Esophagus squamous epithelium (tissue), 5 donors: Measurements from ENCODE around the gene PSMG4. TPM values are rescaled to one million over a fixed set of nuclear protein-coding genes. Genes with fewer than 3 reads are reported as not detected.

Experiments used
- DNase-seq: peaks from one replicate; lab custom pipeline; 2025; lab: John Stamatoyannopoulos, UW
- H3K27ac ChIP-seq, 4 donors: fragments of 200-600 bp; sonication (generic); one replicate each; pipeline ENCODE4 v1.5.1; 2016 to 2019; ENCODE audit warnings: mild to moderate bottlenecking in 1 of 4
- H3K27me3 ChIP-seq, 4 donors: fragments of 200-600 bp; sonication (generic); 1 replicate in 3 of 4; 2 replicates in 1 of 4; pipeline versions ENCODE4 v1.5.1 to v1.6.0; 2017 to 2021; ENCODE audit warnings: antibody characterized with exemption in 1 of 4
- H3K36me3 ChIP-seq, 3 donors: fragments of 200-600 bp; sonication (generic); one replicate each; pipeline ENCODE4 v1.5.1; 2016 to 2019
- H3K4me1 ChIP-seq, 3 donors: fragments of 200-600 bp; sonication (generic); one replicate each; pipeline ENCODE4 v1.5.1; 2017 to 2019
- H3K4me3 ChIP-seq, 4 donors: fragments of 200-600 bp; sonication (generic); 1 replicate in 3 of 4; 2 replicates in 1 of 4; pipeline ENCODE4 v1.5.1; 2016 to 2019; ENCODE audit warnings: mild to moderate bottlenecking in 2 of 4, moderate library complexity in 1 of 4
- H3K9me3 ChIP-seq, 3 donors: fragments of 200-600 bp; sonication (generic); one replicate each; pipeline ENCODE4 v1.5.1; 2016 to 2019
- POLR2A ChIP-seq, 4 donors: fragments of 450-650 bp; IDR thresholded peaks; one replicate each; pipeline ENCODE4 v1.6.1; 2017; ENCODE audit warnings: antibody characterized with exemption in 4 of 4, mild to moderate bottlenecking in 4 of 4, moderate library complexity in 3 of 4
- WGBS, 2 donors: methylation state at CpG; one replicate each; pipeline ENCODE4 v1.1.5; 2018; 5-methylcytosine and 5-hydroxymethylcytosine counted together
- intact Hi-C: fragments of 100-400 bp; cut with DNase I; formaldehyde crosslinking; loops from one replicate; pipeline ENCODE4 v1.15.0; 2022
- total RNA-seq, 4 donors: library from RNA; depleted of rRNA; stranded (reverse); fragments of >200 nt; gene quantifications; one replicate each; pipeline ENCODE4 v1.1.0, GENCODE V29; 2016
- TF ChIP-seq, protein P1 (sequence below), 6 experiments: fragments of 450-650 bp in 4 of 6; fragments of 200-600 bp in 2 of 6; sonication (generic) in 2 of 6; IDR thresholded peaks; one replicate each; pipeline ENCODE4 v1.5.1; 2016 to 2019; ENCODE audit warnings: antibody characterized with exemption in 6 of 6, mild to moderate bottlenecking in 4 of 6, moderate library complexity in 4 of 6
- donor health status: DM: yes; HTN: yes; CAD: no.

Gene PSMG4
- total RNA-seq, 4 donors from 2014 or later = 9.4 to 36.0 (median 14.9) TPM

DNA sequence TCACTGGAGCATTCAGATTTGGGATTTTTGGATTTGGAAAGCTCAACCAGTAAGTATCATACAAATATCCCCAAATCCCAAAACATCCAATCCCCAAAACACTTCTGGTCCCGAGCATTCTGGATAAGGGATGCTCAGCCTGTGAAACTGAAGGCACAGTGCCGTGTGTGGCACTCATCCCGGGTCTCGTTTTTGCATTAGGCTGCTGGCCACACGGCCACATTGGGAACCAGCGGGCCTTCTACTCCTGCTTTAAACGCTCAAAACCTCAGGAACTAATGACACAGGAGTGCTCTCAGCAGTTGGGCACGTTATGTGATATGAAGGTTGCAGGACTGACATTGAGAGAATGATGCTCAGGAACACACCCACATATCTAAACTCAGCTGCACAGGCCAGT, 35.6 kb downstream of the PSMG4 start:
- intact Hi-C loops = no loop called here
- peaks cover 0 to 90% (median 0%) of the 10 kb centered on the region in 3 donors for H3K36me3 ChIP-seq
- no peak for DNase-seq

DNA sequence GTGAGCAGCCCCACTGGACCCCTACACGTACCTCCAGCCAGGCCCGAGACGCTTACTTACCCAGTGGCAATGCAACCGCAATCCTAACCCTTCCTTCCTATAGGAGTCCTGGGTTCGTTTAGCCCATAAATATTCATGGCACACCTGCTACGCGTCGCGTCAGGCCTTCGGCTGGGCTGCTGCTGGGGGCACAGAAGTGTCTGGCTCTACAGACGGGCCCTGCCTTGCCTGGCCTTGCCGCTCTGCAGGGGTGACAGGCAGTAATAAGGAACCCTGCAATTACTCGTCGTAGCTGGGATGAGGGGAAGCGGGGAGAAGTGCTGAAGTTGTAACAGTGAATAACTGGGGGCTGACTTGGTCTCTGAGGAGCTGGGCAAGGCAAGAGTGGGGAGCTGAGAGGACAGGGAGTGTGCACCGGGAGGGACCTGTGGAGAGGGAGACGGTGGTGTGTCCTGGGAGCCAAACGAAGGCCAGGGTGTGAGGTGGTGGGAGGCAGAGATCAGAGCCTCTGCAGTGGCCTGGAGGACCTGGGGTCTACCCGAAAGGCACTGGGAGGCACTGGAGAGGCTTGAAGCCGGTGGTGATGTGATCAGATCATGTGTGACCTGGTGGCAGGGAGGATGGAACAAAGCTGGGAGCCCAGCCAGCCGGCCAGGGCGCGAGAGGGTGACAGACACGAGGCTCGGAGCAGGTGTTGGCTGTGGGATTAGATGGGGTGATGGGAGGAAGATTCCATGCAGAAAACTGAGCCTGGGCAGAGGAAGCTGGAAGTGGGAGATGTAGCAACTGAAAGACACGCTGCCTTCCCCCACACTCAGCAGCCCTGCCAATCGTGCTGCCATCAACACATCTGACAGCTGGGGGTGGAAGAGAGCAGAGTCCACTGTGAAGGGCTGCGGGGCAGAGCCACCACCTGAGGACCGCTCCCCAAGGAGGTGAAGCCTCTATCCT, 36.4 kb downstream of the PSMG4 start:
- intact Hi-C loops = no loop called here

More for the DNA sequence above, 35.6 kb downstream of the PSMG4 start:
- no peak for TF ChIP-seq POLR2A (IDR thresholded peaks at IDR 0.05)
- TF ChIP-seq, protein P1, sequence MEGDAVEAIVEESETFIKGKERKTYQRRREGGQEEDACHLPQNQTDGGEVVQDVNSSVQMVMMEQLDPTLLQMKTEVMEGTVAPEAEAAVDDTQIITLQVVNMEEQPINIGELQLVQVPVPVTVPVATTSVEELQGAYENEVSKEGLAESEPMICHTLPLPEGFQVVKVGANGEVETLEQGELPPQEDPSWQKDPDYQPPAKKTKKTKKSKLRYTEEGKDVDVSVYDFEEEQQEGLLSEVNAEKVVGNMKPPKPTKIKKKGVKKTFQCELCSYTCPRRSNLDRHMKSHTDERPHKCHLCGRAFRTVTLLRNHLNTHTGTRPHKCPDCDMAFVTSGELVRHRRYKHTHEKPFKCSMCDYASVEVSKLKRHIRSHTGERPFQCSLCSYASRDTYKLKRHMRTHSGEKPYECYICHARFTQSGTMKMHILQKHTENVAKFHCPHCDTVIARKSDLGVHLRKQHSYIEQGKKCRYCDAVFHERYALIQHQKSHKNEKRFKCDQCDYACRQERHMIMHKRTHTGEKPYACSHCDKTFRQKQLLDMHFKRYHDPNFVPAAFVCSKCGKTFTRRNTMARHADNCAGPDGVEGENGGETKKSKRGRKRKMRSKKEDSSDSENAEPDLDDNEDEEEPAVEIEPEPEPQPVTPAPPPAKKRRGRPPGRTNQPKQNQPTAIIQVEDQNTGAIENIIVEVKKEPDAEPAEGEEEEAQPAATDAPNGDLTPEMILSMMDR (IDR thresholded peaks at IDR 0.05) = no peak
- Histone ChIP-seq H3K4me1 (no peaks in the 10 kb centered on the region), H3K27ac (no peak overlapping the region), H3K27me3 (no peaks in the 10 kb centered on the region), H3K4me3 (no peak overlapping the region), H3K9me3 (no peaks in the 10 kb centered on the region)
- WGBS, 2 donors = 78 to 85% methylated on average over 3 to 7 of the region's 8 CpGs

GRCh38 chr6:3296078-3296477, 37.3 kb downstream of the PSMG4 start:
- H3K27me3 ChIP-seq = no peaks in the 10 kb centered on the region
- intact Hi-C loops = no loop called here
- WGBS, 2 donors = 73 to 85% methylated on average over 7 to 9 of the region's 10 CpGs
- H3K27ac ChIP-seq = no peak overlapping the region
- H3K4me1 ChIP-seq = no peaks in the 10 kb centered on the region
- H3K4me3 ChIP-seq = no peak overlapping the region
- TF ChIP-seq, protein P1 (IDR thresholded peaks at IDR 0.05) = no peak
- no peak for TF ChIP-seq POLR2A (IDR thresholded peaks at IDR 0.05)
- H3K36me3 ChIP-seq = peaks cover 0 to 81% (median 0%) of the 10 kb centered on the region in 3 donors
- DNase-seq = no peak
- no peaks in the 10 kb centered on the region for H3K9me3 ChIP-seq

More for the DNA sequence above, 36.4 kb downstream of the PSMG4 start:
- 77 to 86% methylated on average over 16 to 27 of the region's 29 CpGs for WGBS, 2 donors
- Histone ChIP-seq H3K4me3 (no peak overlapping the region), H3K36me3 (peaks cover 0 to 85% (median 0%) of the 10 kb centered on the region in 3 donors), H3K27ac (no peak overlapping the region), H3K9me3 (no peaks in the 10 kb centered on the region), H3K4me1 (no peaks in the 10 kb centered on the region), H3K27me3 (no peaks in the 10 kb centered on the region)
- DNase-seq = no peak
- TF ChIP-seq POLR2A (IDR thresholded peaks at IDR 0.05) = no peak
- TF ChIP-seq, protein P1 (IDR thresholded peaks at IDR 0.05) = no peak

GRCh38 chr6:3296537-3296936, 37.8 kb downstream of the PSMG4 start:
- DNase-seq = no peak
- H3K27ac ChIP-seq = no peak overlapping the region
- WGBS, 2 donors = 86 to 87% methylated on average over 10 to 11 of the region's 11 CpGs
- no peak for TF ChIP-seq POLR2A (IDR thresholded peaks at IDR 0.05)
- TF ChIP-seq, protein P1 (IDR thresholded peaks at IDR 0.05) = no peak
- no peaks in the 10 kb centered on the region for H3K27me3 ChIP-seq
- no peaks in the 10 kb centered on the region for H3K4me1 ChIP-seq
- intact Hi-C loops = no loop called here
- H3K4me3 ChIP-seq = no peak overlapping the region
- H3K36me3 ChIP-seq = peaks cover 0 to 77% (median 0%) of the 10 kb centered on the region in 3 donors
- no peaks in the 10 kb centered on the region for H3K9me3 ChIP-seq

DNA sequence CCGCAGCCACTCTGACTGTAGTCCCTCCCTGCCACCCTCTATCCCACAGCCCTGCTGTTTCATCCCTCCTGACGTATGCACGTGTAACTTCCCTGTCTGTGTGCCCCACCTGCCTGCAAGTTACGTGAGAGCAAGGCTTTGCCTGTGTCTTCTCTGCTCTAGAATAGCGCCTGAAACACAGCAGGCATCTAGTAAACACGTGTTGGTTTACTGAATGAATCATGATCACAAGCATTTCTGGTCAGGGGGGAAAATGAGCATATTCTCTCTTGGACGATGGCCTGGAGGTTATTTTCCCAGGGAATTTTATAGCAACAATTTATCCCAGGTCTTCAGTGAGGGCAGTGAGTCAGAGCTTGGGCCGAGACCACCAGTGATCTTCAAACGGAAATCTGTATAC, 38.3 kb downstream of the PSMG4 start:
- WGBS, 2 donors = 80 to 92% methylated on average over 6 of the region's 9 CpGs
- Histone ChIP-seq H3K27ac (no peak overlapping the region), H3K36me3 (peaks cover 0 to 73% (median 0%) of the 10 kb centered on the region in 3 donors), H3K4me1 (no peaks in the 10 kb centered on the region), H3K27me3 (no peaks in the 10 kb centered on the region), H3K4me3 (no peak overlapping the region), H3K9me3 (no peaks in the 10 kb centered on the region)
- TF ChIP-seq POLR2A (IDR thresholded peaks at IDR 0.05) = no peak
- TF ChIP-seq, protein P1 (IDR thresholded peaks at IDR 0.05) = no peak
- DNase-seq = no peak
- intact Hi-C loops = no loop called here
